ENCODE measurements around the gene NPBWR2.

- TF ChIP-seq CTCF (IDR thresholded peaks at IDR 0.05) (no peak), CBFB (CRISPR knock-in tag; IDR thresholded peaks at IDR 0.05; ENCODE audit: low read depth) (no peak), USF1 (CRISPR knock-in tag; IDR thresholded peaks at IDR 0.05) (no peak), ZNF281 (CRISPR knock-in tag; IDR thresholded peaks at IDR 0.05) (no peak), KAT7 (CRISPR knock-in tag; IDR thresholded peaks at IDR 0.05; ENCODE audit: borderline replicate concordance) (no peak), NR1H2 (CRISPR knock-in tag; IDR thresholded peaks at IDR 0.05) (no peak), HMGA2 (CRISPR knock-in tag; IDR thresholded peaks at IDR 0.05) (no peak), SP1 (CRISPR knock-in tag; conservative IDR thresholded peaks at IDR 0.05) (no peak), USF2 (CRISPR knock-in tag; IDR thresholded peaks at IDR 0.05) (no peak), ZBTB43 (CRISPR knock-in tag; IDR thresholded peaks at IDR 0.05) (no peak)
Measured at GRCh38 chr20:64078934-64079272, 28.5 kb downstream of the NPBWR2 start.

Data from WTC11 (cell line).